ENCODE results near the gene SNX11. TPM values are rescaled to one million over a fixed set of nuclear protein-coding genes. Genes with fewer than 3 reads are reported as not detected.
A peak's percentile ranks its signal among the peaks of the same experiment; 100 is the strongest.

Gene SNX11
- total and polyA plus RNA-seq, 9 donors, result 7.1 to 21.3 (median 14.1) TPM

- TF ChIP-seq POLR2A (IDR thresholded peaks at IDR 0.05) (no peak), CTCF (IDR thresholded peaks at IDR 0.05) (no peak), EP300 (IDR thresholded peaks at IDR 0.05) (no peak)
- 54 to 69% (median 58%) methylated on average over 1 of the region's 1 CpG for WGBS, 3 donors
- DNase-seq, result no peak
- no peak overlapping the region for H3K27ac ChIP-seq
- H3K27me3 ChIP-seq, result no peaks in the 10 kb centered on the region
- no peak overlapping the region for H3K4me3 ChIP-seq
- no peaks in the 10 kb centered on the region for H3K36me3 ChIP-seq
- no peaks in the 10 kb centered on the region for H3K4me1 ChIP-seq (ENCODE audit: insufficient read depth)
- no peaks in the 10 kb centered on the region for H3K9me3 ChIP-seq
- intact Hi-C loops (cut with DNase I), result no loop called here
Measured at GRCh38 chr17:48169926-48170325, 62.4 kb downstream of the SNX11 start.

MicroRNAs within 50 kb of the gene (microRNA counts, 767-probe panel; counts per million panel counts)
- 530 counts per million, percentile 78 among the panel's probes with 10 or more counts for microRNA hsa-miR-1203

Small RNA genes lying within 50 kb of the gene (microRNA-seq; reads per million reads assigned to microRNA genes)
- gene MIR1203, result 0 reads per million in 3 donors

Small RNA genes lying within 50 kb of the gene (small RNA-seq; reads per million reads assigned to genes)
- not detected for gene AC004477.2
- gene MIR1203, result not detected
- gene RNU6-1201P, result not detected

Other genes starting within 250 kb of the SNX11 start
- gene SP2, start 211.5 kb upstream of the SNX11 start, total RNA-seq, result 10 to 100 TPM in 5 of 7 donors, 1 to 10 TPM in 2; 2.6 to 22.5 (median 14.6) TPM
- gene SP2, start 211.5 kb upstream of the SNX11 start, polyA plus RNA-seq, result 10 to 100 TPM; 15.0 to 19.4 TPM
- gene PNPO, start 166.2 kb upstream of the SNX11 start, total RNA-seq, result 10 to 100 TPM in 6 of 7 donors, 1 to 10 TPM in 1; 9.5 to 26.5 (median 21.8) TPM
- 10 to 100 TPM in 1 of 2 donors, 1 to 10 TPM in 1; 6.1 to 32.4 TPM for gene PNPO, start 166.2 kb upstream of the SNX11 start, polyA plus RNA-seq
- gene PRR15L, start 149.9 kb upstream of the SNX11 start, total RNA-seq, result 10 to 100 TPM in 1 of 7 donors, 1 to 10 TPM in 1, under 1 TPM in 5; 0.18 to 22.3 (median 0.82) TPM
- under 1 TPM; 0.16 to 0.35 TPM for gene PRR15L, start 149.9 kb upstream of the SNX11 start, polyA plus RNA-seq
- 100 to 1,000 TPM; 125 to 197 (median 144) TPM for gene CDK5RAP3, start 136.7 kb upstream of the SNX11 start, total RNA-seq
- 100 to 1,000 TPM; 138 to 162 TPM for gene CDK5RAP3, start 136.7 kb upstream of the SNX11 start, polyA plus RNA-seq
- gene COPZ2, start 70.0 kb upstream of the SNX11 start, total RNA-seq, result 10 to 100 TPM in 5 of 7 donors, 1 to 10 TPM in 2; 1.7 to 36.2 (median 12.1) TPM
- 10 to 100 TPM; 12.1 to 58.1 TPM for gene COPZ2, start 70.0 kb upstream of the SNX11 start, polyA plus RNA-seq
- gene NFE2L1, start 59.4 kb upstream of the SNX11 start, total RNA-seq, result 100 to 1,000 TPM in 6 of 7 donors, 10 to 100 TPM in 1; 80.0 to 214 (median 165) TPM
- gene NFE2L1, start 59.4 kb upstream of the SNX11 start, polyA plus RNA-seq, result 100 to 1,000 TPM; 150 to 577 TPM
- 10 to 100 TPM; 35.4 to 83.5 (median 70.0) TPM for gene CBX1, start 6.3 kb upstream of the SNX11 start, total RNA-seq
- 100 to 1,000 TPM in 1 of 2 donors, 10 to 100 TPM in 1; 68.3 to 106 TPM for gene CBX1, start 6.3 kb upstream of the SNX11 start, polyA plus RNA-seq